Stomach (tissue), 9 donors: ENCODE data around the gene C1orf146. TPM values are rescaled to one million over a fixed set of nuclear protein-coding genes. Genes with fewer than 3 reads are reported as not detected.

Source experiments
- DNase-seq, 2 donors: peaks; one replicate each; pipeline versions ENCODE4 v3.0.0 to v3.0.0-alpha.2; 2013 to 2019
- H3K27ac ChIP-seq, 5 donors: fragments of 200-600 bp in 4 of 5; sonication (generic) in 4 of 5; one replicate each; pipeline ENCODE4 v1.5.1; 2013 to 2019; ENCODE audit warnings: mild to moderate bottlenecking in 1 of 5, moderate library complexity in 1 of 5
- H3K27me3 ChIP-seq, 3 donors: fragments of 200-600 bp; sonication (generic); one replicate each; pipeline ENCODE4 v1.5.1; 2017 to 2019; ENCODE audit warnings: mixed run types in 1 of 3
- H3K36me3 ChIP-seq, 4 donors: fragments of 200-600 bp; sonication (generic); 1 replicate in 3 of 4; 2 replicates in 1 of 4; pipeline ENCODE4 v1.5.1; 2016 to 2019
- H3K4me1 ChIP-seq, 4 donors: fragments of 200-600 bp; sonication (generic); one replicate each; pipeline ENCODE4 v1.5.1; 2016 to 2019
- H3K4me3 ChIP-seq, 4 donors: fragments of 200-600 bp; sonication (generic) in 3 of 4; one replicate each; pipeline ENCODE4 v1.5.1; 2016 to 2019; ENCODE audit warnings: mild to moderate bottlenecking in 1 of 4
- H3K9me3 ChIP-seq, 4 donors: fragments of 200-600 bp; sonication (generic); one replicate each; pipeline ENCODE4 v1.5.1; 2016 to 2019
- CTCF ChIP-seq, 7 experiments: fragments of 450-650 bp in 4 of 7; fragments of 200-600 bp in 3 of 7; sonication (generic) in 3 of 7; IDR thresholded peaks; one replicate each; pipeline ENCODE4 v1.5.1; 2016 to 2019; ENCODE audit warnings: antibody characterized with exemption in 7 of 7, control low read depth in 2 of 7, mild to moderate bottlenecking in 1 of 7
- EP300 ChIP-seq: sonication (generic); formaldehyde crosslinking; IDR thresholded peaks from one replicate; pipeline ENCODE4 v1.6.1; 2017; ENCODE audit warnings: antibody characterized with exemption
- POLR2A ChIP-seq, 4 donors: fragments of 450-650 bp; IDR thresholded peaks; one replicate each; pipeline ENCODE4 v1.6.1; 2016; ENCODE audit warnings: antibody characterized with exemption in 4 of 4, control low read depth in 2 of 4, mild to moderate bottlenecking in 1 of 4, moderate library complexity in 1 of 4
- POLR2AphosphoS5 ChIP-seq, 3 donors: sonication (generic); formaldehyde crosslinking; IDR thresholded peaks; one replicate each; pipeline ENCODE4 v1.6.1; 2016; ENCODE audit warnings: antibody characterized with exemption in 3 of 3
- WGBS, 5 donors: extraction: QIAGEN DNeasy Blood & Tissue Kit in 3 of 5; methylation state at CpG; one replicate each; pipeline versions ENCODE4 v1.1.5 to v1.1.7; 2013 to 2018; 5-methylcytosine and 5-hydroxymethylcytosine counted together
- intact Hi-C: fragments of 100-400 bp; cut with DNase I; formaldehyde crosslinking; loops from one replicate; pipeline ENCODE4 v1.15.1; 2023; ENCODE audit warnings: low total_unique reads
- polyA plus RNA-seq, 3 donors: library from polyadenylated mRNA; stranded (reverse); fragments of 200-250 nt; gene quantifications; one replicate each; pipeline ENCODE4 v1.2.3, GENCODE V29; 2013
- total RNA-seq, 5 donors: library from RNA; depleted of rRNA; stranded (reverse); fragments of >200 nt; gene quantifications; one replicate each; pipeline versions ENCODE4 v1.1.0 to v1.2.3, GENCODE V29; 2014 to 2016
- donor health status: healthy with polysubstance abuse.
- donor health status: Bipolar disorder and iron deficiency.
- donor health status: healthy.

Gene C1orf146
- total and polyA plus RNA-seq, 8 donors: not detected

- TF ChIP-seq CTCF (IDR thresholded peaks at IDR 0.05) (no peak), POLR2A (IDR thresholded peaks at IDR 0.05) (no peak), POLR2AphosphoS5 (IDR thresholded peaks at IDR 0.05) (no peak), EP300 (no peak)
- intact Hi-C loops: no loop called here
- WGBS, 5 donors: 90 to 96% (median 92%) methylated on average over 1 of the region's 1 CpG
These were observed 31.6 kb upstream of the C1orf146 start for GRCh38 chr1:92186081-92186480.

GRCh38 chr1:92188436-92189255 is 29.1 kb upstream of the C1orf146 start:
- Histone ChIP-seq H3K36me3 (peaks cover 0 to 6% (median 0%) of the 10 kb centered on the region in 4 donors), H3K9me3 (no peaks in the 10 kb centered on the region), H3K4me1 (no peaks in the 10 kb centered on the region), H3K4me3 (no peak overlapping the region), H3K27me3 (no peaks in the 10 kb centered on the region), H3K27ac (no peak overlapping the region)
- no peak for DNase-seq
- TF ChIP-seq POLR2A (IDR thresholded peaks at IDR 0.05) (no peak), POLR2AphosphoS5 (IDR thresholded peaks at IDR 0.05) (no peak), EP300 (no peak), CTCF (IDR thresholded peaks at IDR 0.05) (no peak)
- intact Hi-C loops: no loop called here
- 71 to 81% (median 78%) methylated on average over 7 of the region's 7 CpGs for whole genome bisulfite sequencing, 5 donors

More at GRCh38 chr1:92186081-92186480, 31.6 kb upstream of the C1orf146 start:
- Histone ChIP-seq H3K4me3 (no peak overlapping the region), H3K4me1 (no peaks in the 10 kb centered on the region), H3K36me3 (peaks cover 0 to 18% (median 9%) of the 10 kb centered on the region in 4 donors), H3K27ac (no peak overlapping the region), H3K9me3 (no peaks in the 10 kb centered on the region), H3K27me3 (no peaks in the 10 kb centered on the region)
- no peak for DNase-seq

GRCh38 chr1:92191726-92192125 is 26.0 kb upstream of the C1orf146 start:
- Histone ChIP-seq H3K36me3 (no peaks in the 10 kb centered on the region), H3K9me3 (no peaks in the 10 kb centered on the region), H3K4me3 (no peak overlapping the region), H3K4me1 (no peaks in the 10 kb centered on the region), H3K27me3 (no peaks in the 10 kb centered on the region), H3K27ac (no peak overlapping the region)
- DNase-seq: no peak
- WGBS, 5 donors: 76 to 93% (median 85%) methylated on average over 2 of the region's 2 CpGs
- no peak for TF ChIP-seq CTCF (IDR thresholded peaks at IDR 0.05)
- no peak for TF ChIP-seq POLR2AphosphoS5 (IDR thresholded peaks at IDR 0.05)
- intact Hi-C loops: no loop called here

GRCh38 chr1:92192246-92192645 is 25.5 kb upstream of the C1orf146 start:
- intact Hi-C loops: no loop called here

GRCh38 chr1:92194511-92194910 is 23.2 kb upstream of the C1orf146 start:
- Histone ChIP-seq H3K4me3 (no peak overlapping the region), H3K9me3 (no peaks in the 10 kb centered on the region), H3K4me1 (no peaks in the 10 kb centered on the region), H3K27me3 (no peaks in the 10 kb centered on the region), H3K27ac (no peak overlapping the region), H3K36me3 (no peaks in the 10 kb centered on the region)
- 52 to 78% (median 65%) methylated on average over 1 of the region's 1 CpG for whole genome bisulfite sequencing, 5 donors
- intact Hi-C loops: no loop called here
- DNase-seq: no peak
- TF ChIP-seq POLR2AphosphoS5 (IDR thresholded peaks at IDR 0.05) (no peak), EP300 (no peak), POLR2A (IDR thresholded peaks at IDR 0.05) (no peak)

More at GRCh38 chr1:92192246-92192645, 25.5 kb upstream of the C1orf146 start:
- 88 to 91% (median 89%) methylated on average over 9 of the region's 9 CpGs for WGBS, 5 donors
- Histone ChIP-seq H3K9me3 (no peaks in the 10 kb centered on the region), H3K4me1 (no peaks in the 10 kb centered on the region), H3K4me3 (no peak overlapping the region), H3K36me3 (no peaks in the 10 kb centered on the region), H3K27me3 (no peaks in the 10 kb centered on the region), H3K27ac (no peak overlapping the region)
- no peak for DNase-seq
- TF ChIP-seq EP300 (no peak), POLR2AphosphoS5 (IDR thresholded peaks at IDR 0.05) (no peak)
